ENCODE data around the gene BPNT1.
"Not testable (repeated sequence)": the region's sequence is repeated elsewhere in the genome, so short reads cannot be mapped to it uniquely, and the experiment has no call there.

BPNT1 gene

GRCh38 chr1:220037810-220038209 lies 51.8 kb downstream of the BPNT1 start:
- CTCF ChIA-PET: interaction anchor here (1.2 kb wide), 1 partner anchor 9 kb away, joined by 3 read pairs; no protein-coding TSS in a partner anchor
- H3K27me3 ChIP-seq (replicated peaks in 2 of 5; ENCODE audit: control insufficient read depth in 4 of 5, insufficient read depth in 5 of 5, low read length in 4 of 5); POLR2A ChIA-PET; H3K27ac ChIP-seq (ENCODE audit: insufficient read depth in 1 of 2, low read depth in 1 of 2, low read length in 2 of 2, poor library complexity in 1 of 2, severe bottlenecking in 2 of 2); H3K9me3 ChIP-seq (ENCODE audit: control extremely low read depth in 1 of 5, control insufficient read depth in 4 of 5, insufficient read depth in 2 of 5, low read depth in 1 of 5, low read length in 4 of 5); H3K4me3 ChIP-seq (ENCODE audit: control insufficient read depth in 1 of 7, extremely low read depth in 1 of 7, insufficient read depth in 4 of 7, low read depth in 2 of 7, low read length in 6 of 7); H3K4me1 ChIP-seq (ENCODE audit: control extremely low read depth in 1 of 4, control insufficient read depth in 4 of 4, insufficient read depth in 4 of 4, low read length in 3 of 4): not testable (repeated sequence)
- peaks cover 5 to 27% (median 16%) of the 10 kb centered on the region in 4 experiments for H3K36me3 ChIP-seq (ENCODE audit: control insufficient read depth in 4 of 4, insufficient read depth in 4 of 4, low read length in 3 of 4)
- no CpG with 5 or more reads among the region's 3 CpGs for WGBS (ENCODE audit: insufficient coverage)
- peak; percentile 12 to 63 (median 56) for DNase-seq

GRCh38 chr1:220032911-220033310 lies 56.7 kb downstream of the BPNT1 start:
- Histone ChIP-seq H3K4me3 (ENCODE audit: control insufficient read depth in 1 of 7, extremely low read depth in 1 of 7, insufficient read depth in 4 of 7, low read depth in 2 of 7, low read length in 6 of 7) (no peak overlapping the region), H3K36me3 (ENCODE audit: control insufficient read depth in 4 of 4, insufficient read depth in 4 of 4, low read length in 3 of 4) (peaks cover 16 to 49% (median 27%) of the 10 kb centered on the region in 4 experiments), H3K27me3 (replicated peaks in 2 of 5; ENCODE audit: control insufficient read depth in 4 of 5, insufficient read depth in 5 of 5, low read length in 4 of 5) (no peaks in the 10 kb centered on the region), H3K27ac (ENCODE audit: insufficient read depth in 1 of 2, low read depth in 1 of 2, low read length in 2 of 2, poor library complexity in 1 of 2, severe bottlenecking in 2 of 2) (peak overlapping the region in 1 of 2 experiments; percentile 55), H3K9me3 (ENCODE audit: control extremely low read depth in 1 of 5, control insufficient read depth in 4 of 5, insufficient read depth in 2 of 5, low read depth in 1 of 5, low read length in 4 of 5) (no peaks in the 10 kb centered on the region), H3K4me1 (ENCODE audit: control extremely low read depth in 1 of 4, control insufficient read depth in 4 of 4, insufficient read depth in 4 of 4, low read length in 3 of 4) (peaks cover 0 to 4% (median 0%) of the 10 kb centered on the region in 4 experiments)
- POLR2A ChIA-PET: no interaction called here
- no peak for DNase-seq
- CTCF ChIA-PET: interaction anchor here (1.5 to 1.8 kb wide), 2 partner anchors 21 to 67 kb away, joined by 3 to 5 read pairs; no protein-coding TSS in a partner anchor
- WGBS (ENCODE audit: insufficient coverage): no CpG with 5 or more reads among the region's 3 CpGs

GRCh38 chr1:220031287-220031686 lies 58.3 kb downstream of the BPNT1 start:
- Histone ChIP-seq H3K27me3 (replicated peaks in 2 of 5; ENCODE audit: control insufficient read depth in 4 of 5, insufficient read depth in 5 of 5, low read length in 4 of 5) (no peaks in the 10 kb centered on the region), H3K9me3 (ENCODE audit: control extremely low read depth in 1 of 5, control insufficient read depth in 4 of 5, insufficient read depth in 2 of 5, low read depth in 1 of 5, low read length in 4 of 5) (no peaks in the 10 kb centered on the region), H3K4me1 (ENCODE audit: control extremely low read depth in 1 of 4, control insufficient read depth in 4 of 4, insufficient read depth in 4 of 4, low read length in 3 of 4) (peaks cover 0 to 4% (median 0%) of the 10 kb centered on the region in 4 experiments), H3K4me3 (ENCODE audit: control insufficient read depth in 1 of 7, extremely low read depth in 1 of 7, insufficient read depth in 4 of 7, low read depth in 2 of 7, low read length in 6 of 7) (no peak overlapping the region), H3K36me3 (ENCODE audit: control insufficient read depth in 4 of 4, insufficient read depth in 4 of 4, low read length in 3 of 4) (peaks cover 16 to 49% (median 27%) of the 10 kb centered on the region in 4 experiments), H3K27ac (ENCODE audit: insufficient read depth in 1 of 2, low read depth in 1 of 2, low read length in 2 of 2, poor library complexity in 1 of 2, severe bottlenecking in 2 of 2) (no peak overlapping the region)
- ChIA-PET CTCF (interaction anchor here (0.6 to 1.8 kb wide), 4 partner anchors 12 to 82 kb away, joined by 3 to 5 read pairs (median 3); no protein-coding TSS in a partner anchor), POLR2A (no interaction called here)
- WGBS (ENCODE audit: insufficient coverage): no CpG with 5 or more reads among the region's 2 CpGs
- DNase-seq: no peak

DNA sequence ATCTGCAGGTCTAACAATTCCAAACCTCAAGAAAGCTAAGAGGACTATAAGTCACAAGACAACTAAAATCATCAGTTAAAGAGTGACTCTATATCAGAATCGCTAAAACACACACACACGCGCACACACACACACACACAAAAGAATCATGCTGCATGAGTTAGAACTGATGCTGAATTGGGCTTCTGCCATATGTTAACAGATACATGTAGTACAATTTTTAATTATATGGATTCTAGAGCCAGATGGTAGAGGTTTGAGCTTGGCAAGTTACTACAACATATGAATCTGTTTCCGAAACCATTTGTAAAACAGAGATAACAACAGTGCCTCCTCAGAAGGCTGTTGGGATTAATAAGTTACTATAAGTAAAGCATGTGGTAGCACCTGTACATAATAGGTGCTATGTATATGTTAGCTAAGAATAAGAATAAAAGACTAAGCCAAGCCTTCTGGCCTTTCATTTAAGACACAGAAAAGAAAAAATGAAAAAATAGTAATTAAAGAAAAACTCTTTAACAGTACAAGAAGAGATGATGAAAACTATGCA lies 61.2 kb downstream of the BPNT1 start:
- H3K4me1 ChIP-seq (ENCODE audit: control extremely low read depth in 1 of 4, control insufficient read depth in 4 of 4, insufficient read depth in 4 of 4, low read length in 3 of 4): peaks cover 0 to 4% (median 0%) of the 10 kb centered on the region in 4 experiments
- POLR2A ChIA-PET: no interaction called here
- CTCF ChIA-PET: interaction anchor here (1.0 kb wide), 1 partner anchor 10 kb away, joined by 3 read pairs; no protein-coding TSS in a partner anchor
- no peaks in the 10 kb centered on the region for H3K27me3 ChIP-seq (replicated peaks in 2 of 5; ENCODE audit: control insufficient read depth in 4 of 5, insufficient read depth in 5 of 5, low read length in 4 of 5)
- H3K36me3 ChIP-seq (ENCODE audit: control insufficient read depth in 4 of 4, insufficient read depth in 4 of 4, low read length in 3 of 4): peaks cover 16 to 62% (median 36%) of the 10 kb centered on the region in 4 experiments
- no peak overlapping the region for H3K27ac ChIP-seq (ENCODE audit: insufficient read depth in 1 of 2, low read depth in 1 of 2, low read length in 2 of 2, poor library complexity in 1 of 2, severe bottlenecking in 2 of 2)
- no peaks in the 10 kb centered on the region for H3K9me3 ChIP-seq (ENCODE audit: control extremely low read depth in 1 of 5, control insufficient read depth in 4 of 5, insufficient read depth in 2 of 5, low read depth in 1 of 5, low read length in 4 of 5)
- no peak for DNase-seq
- no CpG with 5 or more reads among the region's 4 CpGs for WGBS (ENCODE audit: insufficient coverage)
- no peak overlapping the region for H3K4me3 ChIP-seq (ENCODE audit: control insufficient read depth in 1 of 7, extremely low read depth in 1 of 7, insufficient read depth in 4 of 7, low read depth in 2 of 7, low read length in 6 of 7)

- H3K36me3 ChIP-seq (ENCODE audit: control insufficient read depth in 4 of 4, insufficient read depth in 4 of 4, low read length in 3 of 4): peaks cover 19 to 67% (median 45%) of the 10 kb centered on the region in 4 experiments
- ChIA-PET CTCF (interaction anchor here (0.5 kb wide), 1 partner anchor 13 kb away, joined by 3 read pairs; no protein-coding TSS in a partner anchor), POLR2A (no interaction called here)
- H3K27me3 ChIP-seq (replicated peaks in 2 of 5; ENCODE audit: control insufficient read depth in 4 of 5, insufficient read depth in 5 of 5, low read length in 4 of 5): no peaks in the 10 kb centered on the region
- no peak for DNase-seq
- H3K9me3 ChIP-seq (ENCODE audit: control extremely low read depth in 1 of 5, control insufficient read depth in 4 of 5, insufficient read depth in 2 of 5, low read depth in 1 of 5, low read length in 4 of 5): no peaks in the 10 kb centered on the region
- H3K4me1 ChIP-seq (ENCODE audit: control extremely low read depth in 1 of 4, control insufficient read depth in 4 of 4, insufficient read depth in 4 of 4, low read length in 3 of 4): no peaks in the 10 kb centered on the region
- H3K4me3 ChIP-seq (ENCODE audit: control insufficient read depth in 1 of 7, extremely low read depth in 1 of 7, insufficient read depth in 4 of 7, low read depth in 2 of 7, low read length in 6 of 7): no peak overlapping the region
- no peak overlapping the region for H3K27ac ChIP-seq (ENCODE audit: insufficient read depth in 1 of 2, low read depth in 1 of 2, low read length in 2 of 2, poor library complexity in 1 of 2, severe bottlenecking in 2 of 2)
Measured at GRCh38 chr1:220019071-220019470, 70.5 kb downstream of the BPNT1 start.

DNA sequence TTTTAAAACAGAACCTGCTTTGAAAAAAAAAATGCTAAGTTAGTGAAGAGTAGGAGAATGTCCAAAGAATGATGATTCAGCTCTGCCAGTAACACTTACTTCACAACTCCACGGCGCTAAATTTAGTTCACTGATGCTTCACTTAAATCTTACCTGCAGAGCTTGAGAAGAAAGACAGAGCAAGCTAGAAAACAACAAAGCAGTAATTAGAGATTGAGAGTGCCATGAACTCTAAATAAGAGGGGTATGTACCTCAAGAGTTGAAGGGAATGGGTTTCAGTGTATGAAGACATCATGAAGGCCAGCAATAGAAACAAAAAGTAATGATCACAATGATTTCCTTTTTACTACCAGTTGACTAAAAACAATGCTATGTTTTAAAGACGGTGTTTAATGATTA lies 76.1 kb downstream of the BPNT1 start:
- peaks cover 14 to 53% (median 35%) of the 10 kb centered on the region in 4 experiments for H3K36me3 ChIP-seq (ENCODE audit: control insufficient read depth in 4 of 4, insufficient read depth in 4 of 4, low read length in 3 of 4)
- H3K9me3 ChIP-seq (ENCODE audit: control extremely low read depth in 1 of 5, control insufficient read depth in 4 of 5, insufficient read depth in 2 of 5, low read depth in 1 of 5, low read length in 4 of 5): no peaks in the 10 kb centered on the region
- H3K27me3 ChIP-seq (replicated peaks in 2 of 5; ENCODE audit: control insufficient read depth in 4 of 5, insufficient read depth in 5 of 5, low read length in 4 of 5): no peaks in the 10 kb centered on the region
- peaks cover 0 to 5% (median 0%) of the 10 kb centered on the region in 4 experiments for H3K4me1 ChIP-seq (ENCODE audit: control extremely low read depth in 1 of 4, control insufficient read depth in 4 of 4, insufficient read depth in 4 of 4, low read length in 3 of 4)
- DNase-seq: no peak
- ChIA-PET POLR2A (no interaction called here), CTCF (interaction anchor here (0.9 to 1.8 kb wide), 3 partner anchors 16 to 174 kb away, joined by 3 to 4 read pairs (median 4); no protein-coding TSS in a partner anchor)
- WGBS (ENCODE audit: insufficient coverage): 93% methylated on average over 2 of the region's 3 CpGs
- no peak overlapping the region for H3K4me3 ChIP-seq (ENCODE audit: control insufficient read depth in 1 of 7, extremely low read depth in 1 of 7, insufficient read depth in 4 of 7, low read depth in 2 of 7, low read length in 6 of 7)
- H3K27ac ChIP-seq (ENCODE audit: insufficient read depth in 1 of 2, low read depth in 1 of 2, low read length in 2 of 2, poor library complexity in 1 of 2, severe bottlenecking in 2 of 2): no peak overlapping the region

DNA sequence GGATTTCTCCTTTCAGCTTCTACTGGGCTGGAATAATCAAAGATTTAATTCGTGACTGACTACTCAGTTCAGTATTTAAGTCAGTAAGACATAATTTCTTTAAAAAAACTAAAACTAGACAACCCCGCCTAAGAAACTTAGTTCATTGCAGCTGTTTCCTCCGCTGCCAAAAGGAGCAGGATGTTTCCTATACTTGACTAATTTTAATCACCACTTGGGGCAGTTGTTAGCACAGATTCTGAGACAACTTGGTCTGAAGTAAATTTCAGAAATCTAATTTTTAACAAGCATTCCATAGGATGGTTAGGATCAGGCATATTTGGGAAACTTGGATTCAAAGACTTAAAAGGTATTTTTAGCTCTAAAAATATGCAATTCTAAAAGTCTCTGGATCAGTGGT lies 77.3 kb downstream of the BPNT1 start:
- Histone ChIP-seq H3K4me1 (ENCODE audit: control extremely low read depth in 1 of 4, control insufficient read depth in 4 of 4, insufficient read depth in 4 of 4, low read length in 3 of 4) (peaks cover 0 to 5% (median 0%) of the 10 kb centered on the region in 4 experiments), H3K9me3 (ENCODE audit: control extremely low read depth in 1 of 5, control insufficient read depth in 4 of 5, insufficient read depth in 2 of 5, low read depth in 1 of 5, low read length in 4 of 5) (no peaks in the 10 kb centered on the region), H3K27me3 (replicated peaks in 2 of 5; ENCODE audit: control insufficient read depth in 4 of 5, insufficient read depth in 5 of 5, low read length in 4 of 5) (no peaks in the 10 kb centered on the region), H3K4me3 (ENCODE audit: control insufficient read depth in 1 of 7, extremely low read depth in 1 of 7, insufficient read depth in 4 of 7, low read depth in 2 of 7, low read length in 6 of 7) (no peak overlapping the region), H3K27ac (ENCODE audit: insufficient read depth in 1 of 2, low read depth in 1 of 2, low read length in 2 of 2, poor library complexity in 1 of 2, severe bottlenecking in 2 of 2) (no peak overlapping the region), H3K36me3 (ENCODE audit: control insufficient read depth in 4 of 4, insufficient read depth in 4 of 4, low read length in 3 of 4) (peaks cover 5 to 51% (median 32%) of the 10 kb centered on the region in 4 experiments)
- peak; percentile 15 to 69 (median 58) for DNase-seq
- CTCF ChIA-PET: interaction anchor here (0.9 to 1.8 kb wide), 9 partner anchors 9 to 173 kb away, joined by 3 to 5 read pairs (median 3); no protein-coding TSS in a partner anchor
- WGBS (ENCODE audit: insufficient coverage): 0% methylated on average over 1 of the region's 3 CpGs
- POLR2A ChIA-PET: no interaction called here
